ENCODE results near the gene FHIT.

- no peak for TF ChIP-seq POLR2A (IDR thresholded peaks at IDR 0.05)
- TF ChIP-seq CTCF (IDR thresholded peaks at IDR 0.05): no peak
- TF ChIP-seq EP300 (IDR thresholded peaks at IDR 0.05): no peak
- no peak for TF ChIP-seq POLR2AphosphoS5 (IDR thresholded peaks at IDR 0.05)
These were observed 1467.1 kb downstream of the FHIT start for GRCh38 chr3:59784164-59784563.
